Measurements from ENCODE around the gene LPAR3.
"Not testable (repeated sequence)": the region's sequence is repeated elsewhere in the genome, so short reads cannot be mapped to it uniquely, and the experiment has no call there.

The LPAR3 gene, protein sequence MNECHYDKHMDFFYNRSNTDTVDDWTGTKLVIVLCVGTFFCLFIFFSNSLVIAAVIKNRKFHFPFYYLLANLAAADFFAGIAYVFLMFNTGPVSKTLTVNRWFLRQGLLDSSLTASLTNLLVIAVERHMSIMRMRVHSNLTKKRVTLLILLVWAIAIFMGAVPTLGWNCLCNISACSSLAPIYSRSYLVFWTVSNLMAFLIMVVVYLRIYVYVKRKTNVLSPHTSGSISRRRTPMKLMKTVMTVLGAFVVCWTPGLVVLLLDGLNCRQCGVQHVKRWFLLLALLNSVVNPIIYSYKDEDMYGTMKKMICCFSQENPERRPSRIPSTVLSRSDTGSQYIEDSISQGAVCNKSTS

DNA sequence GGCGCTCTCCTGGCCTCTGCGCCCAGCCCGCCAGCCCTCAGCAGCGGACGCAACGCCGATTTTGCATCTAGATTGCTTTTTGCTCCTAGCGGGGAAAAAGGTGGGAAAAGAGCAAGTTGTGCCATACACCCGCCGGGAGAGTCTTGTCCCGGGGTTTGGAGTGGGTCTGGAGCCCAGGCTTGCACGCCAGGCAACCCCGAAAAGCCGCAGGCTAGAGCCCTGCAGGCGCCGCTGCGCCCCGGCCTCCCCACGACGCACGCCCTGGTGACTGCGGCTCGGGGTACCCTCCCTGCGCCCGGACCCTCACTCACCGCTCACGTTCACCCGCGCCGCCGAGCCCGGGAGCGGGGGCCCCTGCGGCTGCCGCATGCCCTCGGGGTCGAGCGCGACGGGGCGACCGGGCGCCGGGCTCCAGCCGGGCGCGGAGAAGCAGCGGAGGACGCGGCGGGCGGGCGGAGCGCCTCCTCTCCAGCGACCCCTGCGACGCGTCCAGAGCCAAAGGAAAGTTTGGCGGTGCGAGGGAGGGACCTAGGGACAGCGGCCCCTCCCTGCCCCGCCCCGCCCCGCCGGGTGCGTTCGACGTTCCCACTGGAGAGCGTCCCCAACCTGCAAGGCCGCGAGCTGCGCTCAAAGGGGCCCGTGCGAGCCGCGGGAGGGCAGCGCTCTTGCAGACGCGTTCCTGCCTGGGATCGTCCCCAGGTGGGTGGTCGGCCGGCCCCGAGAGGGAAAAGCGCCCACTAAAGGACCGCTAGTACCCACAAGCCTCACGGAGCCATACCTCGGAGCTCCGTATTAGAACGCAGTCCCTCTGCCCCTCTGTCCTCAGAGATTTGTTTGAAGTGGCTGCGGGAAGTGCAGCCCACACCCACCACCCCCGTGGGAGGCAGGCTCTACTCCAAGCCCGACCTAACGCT is at the start of gene LPAR3:
Gene LPAR3, minus strand, starts transcription at position 502 of the 914 bp plus-strand sequence. CDS start 27,086 bp downstream, outside the sequence.
- peak; percentile 91 for DNase-seq

DNA sequence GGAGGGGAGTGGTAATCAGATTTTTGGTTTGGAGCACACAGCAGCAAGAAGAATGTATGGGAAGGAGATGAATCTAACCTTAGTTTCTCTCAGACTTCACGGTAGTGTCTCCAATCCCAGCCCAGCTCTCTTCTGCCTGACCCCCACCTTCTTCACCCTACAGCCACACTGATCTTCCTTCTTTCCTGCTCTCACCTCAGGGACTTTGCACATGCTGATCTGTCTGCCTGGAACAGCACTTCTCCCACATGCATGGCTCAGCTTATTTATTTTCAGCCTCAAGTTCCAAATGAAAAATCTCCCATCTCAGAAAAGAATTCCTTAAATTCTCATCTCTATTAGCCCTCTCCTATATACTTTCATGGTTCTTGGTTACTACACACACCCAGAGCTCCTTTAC is 48.8 kb upstream of the LPAR3 start:
- no peak for DNase-seq

DNA sequence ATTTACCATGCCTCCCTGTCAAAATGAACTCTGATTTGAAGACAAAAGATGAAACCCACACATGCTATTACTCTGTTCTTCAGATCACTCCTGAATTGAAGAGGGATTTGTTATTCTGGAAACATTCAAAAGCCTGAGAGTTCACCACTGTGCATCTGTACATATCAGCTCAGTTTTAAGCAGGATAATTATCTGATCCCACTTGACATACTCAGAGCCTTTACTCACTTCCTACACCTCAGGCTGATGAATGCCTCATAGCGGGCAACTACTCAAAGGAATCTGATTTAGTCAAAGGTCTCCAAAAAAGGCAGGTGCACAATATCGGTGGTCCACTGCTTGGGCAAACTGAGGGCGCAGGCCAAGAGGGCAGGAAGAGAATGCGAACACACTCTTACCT is 47.5 kb upstream of the LPAR3 start:
- DNase-seq, result no peak

DNA sequence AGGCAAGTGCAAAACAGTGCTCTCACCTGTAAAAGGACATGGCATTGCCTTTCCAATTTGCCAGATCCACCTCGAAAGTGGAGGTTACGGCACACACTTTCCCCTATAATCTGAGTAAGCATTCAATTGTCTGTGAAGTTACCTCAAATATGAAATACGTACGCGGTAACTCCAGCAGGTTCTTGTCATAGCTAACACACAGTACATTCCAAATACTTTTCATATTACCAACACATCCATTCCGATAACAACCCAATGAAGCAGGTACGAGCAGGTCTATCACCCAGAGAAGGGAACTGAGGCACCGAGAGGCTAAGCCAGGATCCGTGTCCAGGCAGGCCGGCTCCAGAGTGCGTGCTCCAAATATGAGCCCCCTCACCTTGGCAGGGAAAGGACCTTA is 46.8 kb upstream of the LPAR3 start:
- no peak for DNase-seq

DNA sequence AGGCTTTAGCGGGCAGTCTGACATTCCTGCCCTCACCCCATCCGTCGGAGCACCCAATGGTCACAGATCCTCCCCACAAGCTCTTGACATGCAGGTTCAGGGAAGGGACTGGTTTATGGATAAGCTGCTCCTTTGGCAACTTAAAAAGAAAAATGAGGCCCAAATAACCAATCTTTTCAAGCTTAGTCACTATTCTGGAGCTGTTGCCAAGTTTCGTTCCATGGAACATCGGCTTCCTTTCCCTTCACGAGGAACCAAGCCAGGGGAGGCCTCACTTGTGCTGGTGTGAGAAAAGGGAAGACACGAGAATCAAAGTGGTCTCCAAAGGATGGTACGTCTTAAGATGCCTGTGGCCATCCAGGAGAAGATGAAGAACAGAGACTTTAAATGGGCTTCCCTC is 46.1 kb upstream of the LPAR3 start:
- DNase-seq, result no peak

DNA sequence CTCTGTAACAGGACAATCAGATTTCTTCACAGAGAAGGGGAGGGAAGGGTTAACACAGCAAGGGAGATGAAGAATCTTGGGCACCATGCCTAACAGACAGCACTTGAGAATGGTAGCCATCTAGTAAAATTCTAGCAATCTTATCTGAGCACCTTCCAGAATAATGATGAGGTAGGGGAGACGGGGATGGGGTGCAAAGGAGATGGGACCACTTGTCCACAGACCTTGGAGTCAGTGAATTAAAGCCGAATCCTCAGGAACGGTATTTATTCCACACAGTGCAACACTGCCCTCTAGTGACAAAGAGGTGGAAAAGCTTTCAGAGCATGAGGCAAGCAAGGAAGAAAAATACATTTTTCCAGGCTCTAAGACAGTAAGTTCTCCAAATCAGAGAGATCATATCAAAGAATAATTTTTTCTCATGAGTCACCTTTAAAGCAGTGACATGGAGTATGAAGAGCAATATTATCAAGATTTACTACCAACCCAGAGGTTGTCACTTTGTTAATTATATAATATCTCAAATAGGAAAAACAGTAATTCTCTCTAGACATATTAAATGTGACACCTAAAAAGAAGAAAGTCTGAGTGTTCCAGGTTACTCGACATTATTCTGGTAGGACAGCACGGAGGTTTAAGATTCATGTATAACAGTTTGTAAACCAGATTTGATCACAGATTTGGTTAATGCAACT is 43.3 kb upstream of the LPAR3 start:
- no peak for DNase-seq

DNA sequence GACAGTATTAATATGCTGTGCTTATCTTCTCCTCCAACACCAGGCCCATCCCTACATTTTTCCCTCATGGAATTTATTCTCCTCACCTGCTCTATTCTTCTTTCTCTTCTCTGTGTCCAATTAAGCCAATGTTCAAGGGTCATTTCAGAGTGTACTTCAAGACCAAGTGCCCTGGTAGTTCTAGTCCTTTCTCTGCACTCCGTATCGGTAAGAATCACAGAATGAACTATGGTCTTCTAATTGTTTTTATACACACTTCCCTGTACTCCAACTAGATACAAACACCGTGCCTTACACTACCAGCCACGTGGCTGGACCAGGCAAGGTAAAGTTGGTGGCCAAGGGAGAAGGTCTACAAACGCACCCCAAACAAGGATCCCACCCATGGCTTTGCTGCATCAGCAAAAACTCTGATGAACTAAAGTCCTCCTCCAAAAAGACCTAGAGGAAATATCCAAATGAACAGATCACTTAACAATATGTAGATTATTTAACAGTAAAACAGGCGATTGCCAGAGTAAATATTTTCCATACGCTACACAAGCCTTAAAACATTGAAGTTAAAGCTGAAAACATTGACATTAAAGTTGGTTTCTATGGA is 40.1 kb upstream of the LPAR3 start:
- DNase-seq, result no peak

DNA sequence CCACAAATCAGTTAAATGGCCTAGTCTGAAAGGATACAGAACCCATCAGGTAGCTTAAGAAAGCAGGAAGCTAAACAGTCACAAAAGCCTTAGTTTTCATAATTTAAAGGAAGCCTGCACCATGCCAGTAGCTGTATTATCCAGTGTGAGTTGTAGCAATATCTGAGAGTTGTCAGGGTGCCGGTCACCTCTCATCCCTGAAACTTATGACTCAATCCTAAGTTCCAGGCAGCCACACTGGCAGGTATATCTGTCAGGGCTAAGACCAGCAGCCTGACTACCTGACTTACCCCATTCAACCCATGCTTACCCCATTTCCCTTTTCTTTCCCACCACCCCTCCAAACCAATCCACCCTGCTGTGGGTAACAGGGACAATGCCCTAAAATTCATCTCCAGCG is 37.8 kb upstream of the LPAR3 start:
- no peak for DNase-seq

DNA sequence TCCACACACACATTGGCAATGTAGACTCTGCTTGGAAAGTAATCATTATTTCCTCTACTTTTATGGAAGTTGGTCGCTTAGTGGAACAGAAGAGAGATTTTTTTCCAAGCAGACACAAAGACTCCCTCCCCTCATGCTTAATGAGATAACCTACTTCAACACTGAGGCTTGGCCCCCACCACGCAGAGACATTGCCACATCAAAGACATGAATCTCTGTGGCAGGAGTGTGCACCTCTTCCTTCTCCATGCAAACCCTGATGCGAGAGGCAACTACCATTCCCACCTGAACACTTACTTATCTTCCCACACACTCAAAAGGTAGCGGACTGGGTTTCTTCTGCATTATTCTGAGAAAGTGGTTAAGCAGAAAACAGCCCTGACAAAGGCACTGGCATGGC is 37.3 kb upstream of the LPAR3 start:
- DNase-seq, result no peak

DNA sequence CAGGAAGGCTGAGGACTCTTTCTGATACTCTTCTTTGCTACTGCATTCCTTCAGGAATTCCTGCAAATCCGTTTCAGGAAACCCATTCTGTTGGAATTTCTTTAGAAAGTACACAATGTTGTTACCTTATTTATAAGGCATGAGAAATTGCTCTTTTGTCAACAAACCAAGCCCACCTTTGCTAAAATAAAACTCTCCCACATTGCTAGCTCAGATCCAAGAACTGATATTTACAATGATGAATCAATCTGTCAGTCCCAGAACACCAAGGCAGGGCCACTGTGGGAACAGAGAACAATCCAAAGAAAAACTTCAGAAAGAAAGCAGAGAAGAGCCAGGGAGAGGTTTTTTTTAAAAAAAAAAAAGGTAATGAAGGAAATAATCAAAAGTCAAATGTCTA is 36.6 kb upstream of the LPAR3 start:
- DNase-seq, result no peak

DNA sequence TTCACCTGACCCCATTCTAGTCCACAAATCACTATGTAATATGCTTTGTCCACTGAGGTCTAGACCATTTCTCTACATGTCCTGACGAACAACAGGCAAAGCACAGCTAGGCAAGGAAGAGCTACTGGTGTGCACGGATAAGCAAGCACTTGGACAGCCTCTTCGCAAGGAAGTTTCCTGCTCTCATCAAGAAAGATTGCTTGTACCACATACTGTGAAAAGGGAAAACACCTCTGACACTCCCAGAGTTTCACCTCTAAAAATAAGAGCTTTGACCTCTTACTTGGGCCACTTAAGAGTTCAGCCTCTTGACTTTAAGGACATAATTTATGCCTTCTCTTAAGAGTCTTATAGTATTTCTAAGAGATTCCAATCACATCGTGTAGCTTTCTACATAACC is 36.0 kb upstream of the LPAR3 start:
- DNase-seq, result no peak

DNA sequence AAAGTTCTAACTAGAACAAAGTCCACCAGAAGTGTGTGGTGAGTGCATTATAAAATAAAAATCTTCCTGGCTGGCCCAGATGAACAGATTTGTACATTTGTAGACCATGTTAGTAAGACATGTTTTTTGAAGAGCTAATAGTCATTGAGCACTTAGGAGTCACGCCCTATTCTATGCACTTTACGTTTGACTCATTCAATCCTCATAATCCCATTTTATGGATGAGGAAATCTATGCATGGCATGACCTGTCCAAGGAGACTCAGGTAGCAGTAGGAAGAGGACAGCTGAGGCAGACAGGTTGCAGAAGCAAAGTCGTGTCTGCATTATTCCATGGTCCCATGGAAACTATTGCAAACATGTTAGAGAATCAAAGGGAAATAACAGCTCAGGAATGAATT is 30.3 kb upstream of the LPAR3 start:
- DNase-seq, result no peak

DNA sequence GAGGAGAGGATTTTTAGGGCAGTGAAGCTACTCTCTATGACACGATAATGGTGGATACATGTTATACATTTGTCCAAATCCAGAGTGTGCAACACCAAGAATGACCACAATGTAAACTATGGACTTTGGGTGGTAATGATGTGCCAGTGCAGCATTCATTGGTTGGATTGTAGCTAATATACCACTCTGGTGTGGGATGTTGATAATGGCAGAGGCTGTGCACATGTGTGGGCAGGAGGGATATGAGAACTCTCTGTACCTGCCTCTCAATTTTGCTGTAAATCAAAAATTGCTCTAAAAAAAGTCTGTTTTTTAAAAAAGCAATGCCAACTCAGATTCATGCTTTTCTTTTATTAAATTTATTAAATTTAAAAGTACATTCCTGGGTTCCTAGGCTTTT is 27.2 kb upstream of the LPAR3 start:
- no peak for DNase-seq

DNA sequence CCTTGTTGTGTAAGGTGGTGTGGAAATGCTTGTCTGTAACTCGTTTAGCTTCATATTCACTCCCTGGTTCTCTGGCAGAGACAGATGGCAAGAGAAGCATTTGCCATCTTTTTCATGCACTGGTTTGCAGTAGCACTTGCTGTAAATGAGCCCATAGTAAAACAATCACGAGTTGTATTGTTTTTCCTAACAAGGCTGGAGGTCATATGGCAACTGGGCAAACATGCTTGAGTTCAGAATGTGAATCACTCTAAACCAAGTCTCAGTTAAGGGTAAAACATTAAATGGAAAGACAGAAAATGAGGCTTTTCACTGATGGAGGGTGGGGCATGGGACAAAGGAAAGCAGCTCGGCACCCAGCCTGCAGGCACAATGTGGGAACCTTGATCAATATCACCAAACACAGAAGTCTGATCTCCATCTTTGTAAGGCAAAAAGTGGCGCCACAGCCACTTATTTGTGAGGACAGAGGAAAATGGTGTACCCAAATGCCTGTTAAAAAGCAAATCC is 26.5 kb upstream of the LPAR3 start:
- no peak for DNase-seq

DNA sequence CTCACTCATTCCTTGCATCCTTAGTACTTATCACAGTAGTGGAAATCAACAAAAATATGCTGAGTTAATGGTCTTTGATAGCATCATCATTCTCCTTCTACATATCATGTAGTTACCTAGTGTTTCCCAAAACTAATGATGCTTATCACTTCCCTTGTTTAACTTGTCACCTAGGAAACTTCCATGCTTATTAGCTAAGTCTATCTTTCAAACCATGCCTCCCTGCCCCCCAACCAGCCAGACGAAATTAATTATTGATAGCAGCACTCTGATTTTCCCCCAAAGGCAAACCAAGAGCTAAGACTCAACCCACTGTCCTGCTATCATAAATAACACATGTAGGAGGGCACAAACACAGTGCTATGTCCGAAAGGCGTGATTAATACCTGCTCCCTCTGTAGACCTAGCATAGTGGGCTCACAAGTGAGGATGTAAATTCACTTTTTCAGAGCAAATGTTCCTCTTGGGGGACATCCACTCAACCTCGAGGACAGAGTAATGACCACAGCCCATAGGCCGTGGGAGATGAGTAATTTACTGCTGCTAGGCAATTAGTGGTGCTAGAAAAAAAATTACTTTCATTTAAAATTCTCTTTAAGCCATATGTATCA is 25.8 kb upstream of the LPAR3 start:
- DNase-seq, result no peak

DNA sequence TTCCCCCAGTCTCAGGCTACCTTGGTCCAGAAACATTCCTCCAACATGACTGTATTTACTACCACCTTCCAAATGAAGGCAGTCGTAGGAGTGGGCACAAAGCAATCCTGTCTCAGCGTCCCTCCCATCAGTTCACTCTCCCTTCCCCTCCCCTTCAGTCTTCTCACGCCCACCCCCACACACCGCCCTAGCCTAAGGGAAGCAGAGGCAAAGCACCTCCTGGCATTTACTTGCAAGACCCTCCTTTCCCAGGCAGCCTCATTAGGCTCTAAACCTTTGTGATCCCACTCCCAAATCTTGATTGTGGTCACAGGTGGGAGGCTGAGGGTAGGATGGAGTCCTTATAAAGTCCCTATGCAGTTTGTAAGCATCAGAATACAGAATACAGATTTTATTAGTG is 23.9 kb upstream of the LPAR3 start:
- no peak for DNase-seq

DNA sequence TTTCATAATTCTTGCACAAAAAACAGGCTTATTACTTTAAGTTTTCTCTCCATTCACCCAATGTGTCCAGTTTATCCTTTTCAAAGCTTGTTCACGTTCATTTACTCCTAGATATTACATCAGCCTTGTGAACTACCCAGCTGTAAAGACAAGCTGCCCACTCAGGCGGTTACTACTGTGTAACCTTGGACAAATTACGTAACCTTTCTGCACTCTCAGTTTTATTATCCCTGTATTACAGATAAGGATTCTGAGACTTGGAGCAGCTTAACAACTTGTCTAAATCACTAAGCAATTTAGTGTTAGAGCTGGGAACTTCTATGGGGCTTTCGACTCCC is 20.5 kb upstream of the LPAR3 start:
- no peak for DNase-seq

DNA sequence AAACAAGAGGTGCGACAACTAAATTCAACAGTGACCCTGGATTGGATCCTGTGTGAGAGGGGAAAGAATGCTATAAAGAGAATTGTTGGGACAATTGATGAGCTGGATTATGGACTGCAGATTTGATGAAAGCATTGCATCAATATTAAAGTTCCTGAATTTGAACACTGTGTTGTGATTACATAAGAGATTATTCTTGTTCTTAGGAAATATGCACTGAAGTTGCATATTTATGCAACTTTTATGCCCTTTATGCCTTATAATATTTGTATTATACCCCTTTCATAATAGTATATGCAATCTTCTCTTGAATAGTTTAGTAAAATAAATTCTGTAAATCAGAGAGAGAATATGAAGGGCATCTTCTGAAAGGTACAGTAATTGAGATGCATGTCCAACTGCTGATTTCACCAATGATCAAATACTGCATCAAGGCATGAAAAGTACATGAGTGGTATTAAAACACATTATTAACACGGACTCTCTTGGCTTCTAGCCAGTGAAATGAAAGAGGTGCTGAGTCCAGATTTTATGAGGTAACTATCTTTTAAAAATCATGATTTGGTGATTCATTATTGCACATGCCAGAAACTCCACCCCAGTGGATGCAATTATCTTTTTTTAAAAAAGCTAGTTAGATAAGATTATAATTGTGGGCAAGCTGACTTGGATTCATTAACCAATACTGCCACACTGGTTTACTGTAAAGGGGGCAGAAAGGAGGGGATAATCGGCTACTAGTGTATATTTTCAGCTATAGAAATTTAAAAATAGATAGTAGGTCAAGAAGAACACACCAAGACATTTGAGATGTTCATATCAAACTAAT is 19.9 kb upstream of the LPAR3 start:
- no peak for DNase-seq

DNA sequence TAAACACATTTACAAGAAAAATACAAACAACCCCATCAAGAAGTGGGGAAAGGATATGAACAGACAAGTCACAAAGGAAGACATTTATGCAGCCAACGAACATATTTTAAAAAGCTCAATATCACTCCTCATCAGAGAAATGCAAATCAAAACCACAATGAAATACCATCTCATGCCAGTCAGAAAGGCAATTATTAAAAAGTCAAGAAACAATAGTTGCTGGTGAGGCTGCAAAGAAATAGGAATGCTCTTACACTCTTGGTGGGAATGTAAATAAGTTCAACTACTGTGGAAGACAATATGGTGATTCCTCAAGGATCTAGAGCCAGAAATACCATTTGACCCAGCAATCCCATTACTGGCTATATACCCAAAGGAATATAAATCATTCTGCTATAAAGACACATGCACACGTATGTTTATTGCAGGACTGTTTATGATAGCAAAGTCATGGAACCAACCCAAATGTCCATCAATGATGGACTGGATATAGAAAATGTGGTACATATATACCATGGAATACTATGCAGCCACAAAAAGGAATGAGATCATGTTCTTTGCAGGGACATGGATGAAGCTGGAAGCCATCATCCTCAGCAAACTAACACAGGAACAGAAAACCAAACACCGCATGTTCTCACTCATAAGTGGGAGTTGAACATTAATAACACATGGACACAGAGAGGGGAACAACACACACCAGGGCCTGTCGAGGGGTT is 15.9 kb upstream of the LPAR3 start:
- not testable (repeated sequence) for DNase-seq

DNA sequence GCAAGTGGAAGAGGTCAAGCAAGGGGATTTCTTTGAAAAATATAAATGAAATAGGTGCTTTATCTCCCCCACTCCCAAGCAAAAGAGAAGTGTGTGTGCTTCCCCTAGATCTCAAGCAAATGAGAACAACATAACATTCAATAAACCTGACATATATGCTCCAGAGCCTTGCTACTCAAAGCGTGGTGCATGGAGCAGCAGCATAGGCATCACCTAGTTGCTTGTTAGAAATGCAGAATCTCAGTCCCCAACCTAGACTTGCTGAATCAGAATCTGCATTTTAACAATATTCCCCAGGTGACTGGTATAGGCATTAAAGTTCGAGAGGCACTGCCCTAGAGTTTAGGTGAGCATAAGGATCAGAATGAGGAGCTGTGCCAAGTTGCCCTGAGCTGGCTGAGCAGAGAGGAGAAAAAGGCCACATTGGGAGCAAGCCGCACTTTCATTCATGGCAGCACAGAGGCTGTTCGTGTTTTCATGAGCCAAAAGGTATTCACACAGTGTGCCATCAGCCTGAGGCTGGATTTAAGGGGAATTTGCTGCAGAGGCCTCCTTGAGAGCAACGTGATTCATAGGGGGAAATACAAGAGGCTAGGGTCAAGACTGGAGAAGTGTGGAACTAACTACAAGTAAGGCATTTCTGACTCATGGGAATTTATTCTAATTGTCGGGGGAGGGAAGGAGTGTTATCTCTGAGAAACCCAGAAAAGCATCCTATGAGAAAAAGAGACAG is 14.3 kb upstream of the LPAR3 start:
- DNase-seq, result peak; percentile 81
